Activated T-helper 1 cell treated with anti-CD3 and anti-CD28 coated beads, Interleukin-12 subunit alpha, Interleukin-12 subunit beta, Interleukin-2, Interleukin-4 antibody, amounts not matched to agents 30 ng/mL and 10 ng/mL and 1 ng/mL, durations not matched to agents 14 hours and 24 hours and 36 hours (primary cell): Measurements from ENCODE around the gene ARFRP1. TPM values are rescaled to one million over a fixed set of nuclear protein-coding genes. Genes with fewer than 3 reads are reported as not detected.
"Not testable (repeated sequence)": the region's sequence is repeated elsewhere in the genome, so short reads cannot be mapped to it uniquely, and the experiment has no call there.

Experiments
- DNase-seq: peaks from one replicate; pipeline ENCODE4 v3.0.0; 2021; ENCODE audit warnings: low spot score
- H3K27ac Mint-ChIP-seq: one replicate; pipeline ENCODE4 v1.8.0; 2021; ENCODE audit warnings: mild to moderate bottlenecking, mixed read lengths
- H3K27me3 Mint-ChIP-seq: one replicate; pipeline ENCODE4 v1.8.0; 2022; ENCODE audit warnings: mild to moderate bottlenecking, moderate library complexity, mixed read lengths; ENCODE audit not compliant: insufficient read depth
- H3K36me3 Mint-ChIP-seq: one replicate; pipeline ENCODE4 v1.8.0; 2021; ENCODE audit warnings: low read depth, mixed read lengths
- H3K4me1 Mint-ChIP-seq: one replicate; pipeline ENCODE4 v1.8.0; 2021; ENCODE audit warnings: low read depth, mixed read lengths
- H3K4me3 Mint-ChIP-seq: one replicate; pipeline ENCODE4 v1.8.0; 2021; ENCODE audit warnings: mild to moderate bottlenecking, moderate library complexity, mixed read lengths
- H3K9me3 Mint-ChIP-seq: one replicate; pipeline ENCODE4 v1.8.0; 2021; ENCODE audit warnings: mixed read lengths
- intact Hi-C: fragments of 100-400 bp; cut with micrococcal nuclease; formaldehyde crosslinking; loops from one replicate; pipeline ENCODE4 v1.15.1; 2024
- total RNA-seq: library from RNA; stranded (reverse); gene quantifications from 2 replicates; pipeline ENCODE4 v1.2.3, GENCODE V29; 2022

Gene ARFRP1
- total RNA-seq, 1 donor from 2014 or later, result 73.5 TPM

GRCh38 chr20:63675681-63676368 is 32.0 kb downstream of the ARFRP1 start:
- peaks cover 15% of the 10 kb centered on the region for H3K36me3 Mint-ChIP-seq
- H3K4me3 Mint-ChIP-seq, result no peak overlapping the region
- no peaks in the 10 kb centered on the region for H3K27me3 Mint-ChIP-seq
- no peak overlapping the region for H3K27ac Mint-ChIP-seq
- H3K9me3 Mint-ChIP-seq, result no peaks in the 10 kb centered on the region
- DNase-seq, result no peak
- intact Hi-C loops, result no loop called here
- H3K4me1 Mint-ChIP-seq, result no peaks in the 10 kb centered on the region

GRCh38 chr20:63673951-63674350 is 33.8 kb downstream of the ARFRP1 start:
- Mint-ChIP-seq H3K27me3 (no peaks in the 10 kb centered on the region), H3K4me3 (no peak overlapping the region), H3K36me3 (peaks cover 20% of the 10 kb centered on the region), H3K27ac (no peak overlapping the region), H3K9me3 (no peaks in the 10 kb centered on the region), H3K4me1 (no peaks in the 10 kb centered on the region)
- no peak for DNase-seq
- intact Hi-C loops, result no loop called here

DNA sequence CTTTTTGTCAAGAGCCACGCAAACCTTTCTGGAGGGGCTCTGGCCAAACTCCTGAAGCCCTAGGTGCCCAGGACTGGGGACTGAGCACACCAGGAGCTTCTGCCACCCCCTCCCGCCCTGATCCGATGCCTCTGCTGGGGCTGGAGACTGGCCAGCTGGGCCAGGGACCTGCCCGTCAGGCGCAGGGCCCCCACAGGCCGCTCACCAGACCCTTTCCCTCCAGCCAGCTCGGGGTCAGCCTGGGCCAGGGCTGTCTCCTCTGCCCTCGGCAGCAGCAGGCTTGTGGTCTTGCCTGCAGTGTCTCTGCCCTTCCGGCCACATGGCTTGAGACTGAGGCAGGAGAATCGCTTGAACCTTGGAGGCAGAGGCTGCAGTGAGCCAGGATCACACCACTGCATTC is 35.1 kb downstream of the ARFRP1 start:
- H3K36me3 Mint-ChIP-seq, result peaks cover 20% of the 10 kb centered on the region
- no peak overlapping the region for H3K4me3 Mint-ChIP-seq
- intact Hi-C loops, result no loop called here
- H3K9me3 Mint-ChIP-seq, result no peaks in the 10 kb centered on the region
- no peaks in the 10 kb centered on the region for H3K4me1 Mint-ChIP-seq
- DNase-seq, result no peak
- H3K27ac Mint-ChIP-seq, result no peak overlapping the region
- H3K27me3 Mint-ChIP-seq, result no peaks in the 10 kb centered on the region

GRCh38 chr20:63671695-63672094 is 36.1 kb downstream of the ARFRP1 start:
- H3K27me3 Mint-ChIP-seq, intact Hi-C loops, DNase-seq, H3K27ac Mint-ChIP-seq, H3K9me3 Mint-ChIP-seq, H3K4me3 Mint-ChIP-seq, H3K4me1 Mint-ChIP-seq: not testable (repeated sequence)
- peaks cover 18% of the 10 kb centered on the region for H3K36me3 Mint-ChIP-seq

DNA sequence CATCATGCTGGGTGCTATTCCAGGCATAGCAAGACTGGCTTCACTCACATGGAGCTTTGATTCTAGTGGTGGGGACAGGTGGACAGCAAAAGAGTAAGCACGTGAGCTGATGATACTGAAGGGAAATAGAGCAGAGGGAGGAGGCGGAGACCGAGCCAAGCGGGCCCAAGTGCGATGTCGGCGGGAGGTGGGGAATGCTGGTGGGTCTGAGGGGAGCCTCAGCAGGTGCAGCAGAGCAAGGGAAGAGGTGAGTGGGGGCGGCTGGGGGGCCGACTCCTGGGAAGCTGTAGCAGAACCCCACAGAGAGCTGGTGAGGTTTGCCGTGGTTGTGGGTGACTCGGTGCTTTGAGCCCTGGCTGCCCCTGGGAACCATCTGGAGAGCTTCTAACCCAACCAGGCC is 39.4 kb downstream of the ARFRP1 start:
- peaks cover 13% of the 10 kb centered on the region for H3K36me3 Mint-ChIP-seq
- no peak for DNase-seq
- no peaks in the 10 kb centered on the region for H3K27me3 Mint-ChIP-seq
- no peak overlapping the region for H3K27ac Mint-ChIP-seq
- H3K4me1 Mint-ChIP-seq, result no peaks in the 10 kb centered on the region
- no peak overlapping the region for H3K4me3 Mint-ChIP-seq
- intact Hi-C loops, result no loop called here
- no peaks in the 10 kb centered on the region for H3K9me3 Mint-ChIP-seq

DNA sequence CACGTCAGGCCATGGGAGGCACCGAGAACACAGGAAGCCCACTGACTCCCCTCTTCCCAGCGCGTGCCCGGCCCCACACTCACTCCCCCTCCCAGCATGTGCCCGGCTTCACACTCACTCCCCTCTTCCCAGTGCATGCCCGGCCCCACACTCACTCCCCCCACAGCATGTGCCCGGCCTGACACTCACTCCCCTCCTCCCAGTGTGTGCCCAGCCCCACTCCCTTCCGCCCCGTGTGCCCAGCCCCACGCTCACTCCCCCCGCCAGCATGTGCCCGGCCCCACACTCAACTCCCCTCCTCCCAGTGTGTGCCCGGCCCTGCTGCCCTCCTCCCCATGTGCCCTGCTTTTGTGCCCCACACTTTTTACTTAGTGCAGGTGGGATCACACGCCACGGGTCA is 39.9 kb downstream of the ARFRP1 start:
- no peak for DNase-seq
- Mint-ChIP-seq H3K4me1 (no peaks in the 10 kb centered on the region), H3K4me3 (no peak overlapping the region), H3K27me3 (no peaks in the 10 kb centered on the region), H3K36me3 (peaks cover 13% of the 10 kb centered on the region), H3K27ac (no peak overlapping the region), H3K9me3 (no peaks in the 10 kb centered on the region)
- intact Hi-C loops, result no loop called here

- Mint-ChIP-seq H3K27me3 (no peaks in the 10 kb centered on the region), H3K4me1 (no peaks in the 10 kb centered on the region), H3K9me3 (no peaks in the 10 kb centered on the region), H3K27ac (no peak overlapping the region), H3K36me3 (peaks cover 16% of the 10 kb centered on the region), H3K4me3 (no peak overlapping the region)
- intact Hi-C loops, result no loop called here
- DNase-seq, result no peak
Observed at GRCh38 chr20:63665708-63666107, 42.1 kb downstream of the ARFRP1 start.

DNA sequence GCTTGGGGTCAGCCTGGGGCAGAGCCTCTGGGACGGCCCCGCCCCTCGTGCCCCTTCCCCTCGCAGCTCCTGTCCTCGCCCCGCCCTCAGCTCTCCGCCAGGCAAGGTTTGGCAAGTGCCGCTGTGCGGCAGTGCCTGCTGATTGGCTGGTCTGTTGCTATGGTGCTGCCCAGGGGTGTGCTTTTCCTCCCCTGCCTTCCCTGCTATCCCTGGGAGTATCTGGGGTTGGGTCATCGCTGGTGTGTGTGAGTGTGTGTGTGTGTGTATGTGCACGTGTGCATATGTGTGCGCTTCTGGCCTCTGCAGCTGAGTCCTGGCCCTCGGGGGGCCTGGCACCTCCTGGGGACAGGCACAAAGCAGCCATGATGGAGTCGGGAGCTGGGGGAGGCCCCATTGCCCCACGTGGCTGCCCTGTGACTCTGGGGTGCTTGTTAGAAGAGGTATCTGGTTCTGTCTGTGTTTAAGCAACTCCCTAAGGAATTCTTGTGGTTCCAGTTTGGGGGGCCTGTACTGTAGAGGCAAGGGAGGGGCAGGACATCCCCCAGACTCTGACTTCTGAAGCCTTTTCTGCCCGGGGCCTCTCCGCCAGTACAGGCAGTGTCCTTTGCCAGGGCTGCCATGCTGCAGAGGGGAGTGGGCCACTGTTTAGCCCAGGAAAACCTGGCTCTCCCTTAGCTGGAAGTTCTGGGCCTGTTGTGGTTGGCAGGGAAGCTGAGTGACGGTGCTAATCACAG is 42.7 kb downstream of the ARFRP1 start:
- H3K4me1 Mint-ChIP-seq, result peaks cover 6% of the 10 kb centered on the region
- intact Hi-C loops, result no loop called here
- H3K4me3 Mint-ChIP-seq, result no peak overlapping the region
- H3K9me3 Mint-ChIP-seq, result no peaks in the 10 kb centered on the region
- no peak for DNase-seq
- no peak overlapping the region for H3K27ac Mint-ChIP-seq
- peaks cover 12% of the 10 kb centered on the region for H3K36me3 Mint-ChIP-seq
- no peaks in the 10 kb centered on the region for H3K27me3 Mint-ChIP-seq

DNA sequence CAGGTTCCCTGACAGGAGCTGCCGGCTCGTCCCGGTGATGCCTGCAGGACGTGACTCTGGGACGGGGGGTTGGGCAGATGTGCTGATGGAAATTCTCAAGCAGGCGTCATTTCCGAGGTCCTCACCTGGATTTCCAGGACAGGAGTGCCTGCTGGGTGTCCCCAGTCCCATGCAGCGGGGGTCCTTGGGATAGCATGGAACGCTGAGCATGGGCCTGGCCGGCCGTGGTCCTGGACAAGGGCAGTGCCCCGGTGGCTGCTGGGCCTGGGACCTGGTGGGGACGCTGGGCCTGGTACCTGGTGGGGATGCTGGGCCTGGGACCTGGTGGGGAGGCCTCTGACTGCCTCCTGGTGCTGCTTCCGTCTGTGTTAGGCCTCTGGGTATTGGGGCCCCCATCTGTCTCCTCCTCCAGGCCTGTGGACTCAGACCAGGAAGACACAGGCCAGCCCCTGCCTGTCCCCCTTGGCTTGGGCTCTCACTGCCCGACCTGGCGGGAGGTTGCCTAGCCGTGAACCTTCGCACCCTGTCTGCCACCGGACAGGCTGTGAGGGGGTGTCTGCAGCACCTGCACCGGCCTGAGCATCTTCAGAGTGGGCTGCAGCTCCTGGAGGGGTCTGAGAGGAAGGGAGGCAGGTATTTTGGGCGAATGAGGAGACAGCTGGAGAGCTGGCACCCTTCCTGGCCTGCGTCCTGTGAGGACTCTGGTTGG is 43.5 kb downstream of the ARFRP1 start:
- no peak overlapping the region for H3K4me3 Mint-ChIP-seq

GRCh38 chr20:63663332-63664066 is 44.3 kb downstream of the ARFRP1 start:
- H3K4me3 Mint-ChIP-seq, result no peak overlapping the region

More for the DNA sequence above, 43.5 kb downstream of the ARFRP1 start:
- Mint-ChIP-seq H3K27ac (no peak overlapping the region), H3K27me3 (no peaks in the 10 kb centered on the region), H3K4me1 (peaks cover 13% of the 10 kb centered on the region), H3K36me3 (peaks cover 14% of the 10 kb centered on the region), H3K9me3 (no peaks in the 10 kb centered on the region)
- DNase-seq, result no peak
- intact Hi-C loops, result no loop called here

GRCh38 chr20:63662813-63663189 is 45.0 kb downstream of the ARFRP1 start:
- Mint-ChIP-seq H3K27me3 (peaks cover 4% of the 10 kb centered on the region), H3K27ac (no peak overlapping the region), H3K36me3 (peaks cover 9% of the 10 kb centered on the region), H3K9me3 (no peaks in the 10 kb centered on the region), H3K4me3 (no peak overlapping the region), H3K4me1 (peaks cover 26% of the 10 kb centered on the region)
- no peak for DNase-seq
- intact Hi-C loops, result no loop called here

More at GRCh38 chr20:63663332-63664066, 44.3 kb downstream of the ARFRP1 start:
- intact Hi-C loops, result no loop called here
- no peaks in the 10 kb centered on the region for H3K27me3 Mint-ChIP-seq
- no peak for DNase-seq
- peaks cover 12% of the 10 kb centered on the region for H3K36me3 Mint-ChIP-seq
- H3K4me1 Mint-ChIP-seq, result peaks cover 21% of the 10 kb centered on the region
- no peak overlapping the region for H3K27ac Mint-ChIP-seq
- no peaks in the 10 kb centered on the region for H3K9me3 Mint-ChIP-seq

DNA sequence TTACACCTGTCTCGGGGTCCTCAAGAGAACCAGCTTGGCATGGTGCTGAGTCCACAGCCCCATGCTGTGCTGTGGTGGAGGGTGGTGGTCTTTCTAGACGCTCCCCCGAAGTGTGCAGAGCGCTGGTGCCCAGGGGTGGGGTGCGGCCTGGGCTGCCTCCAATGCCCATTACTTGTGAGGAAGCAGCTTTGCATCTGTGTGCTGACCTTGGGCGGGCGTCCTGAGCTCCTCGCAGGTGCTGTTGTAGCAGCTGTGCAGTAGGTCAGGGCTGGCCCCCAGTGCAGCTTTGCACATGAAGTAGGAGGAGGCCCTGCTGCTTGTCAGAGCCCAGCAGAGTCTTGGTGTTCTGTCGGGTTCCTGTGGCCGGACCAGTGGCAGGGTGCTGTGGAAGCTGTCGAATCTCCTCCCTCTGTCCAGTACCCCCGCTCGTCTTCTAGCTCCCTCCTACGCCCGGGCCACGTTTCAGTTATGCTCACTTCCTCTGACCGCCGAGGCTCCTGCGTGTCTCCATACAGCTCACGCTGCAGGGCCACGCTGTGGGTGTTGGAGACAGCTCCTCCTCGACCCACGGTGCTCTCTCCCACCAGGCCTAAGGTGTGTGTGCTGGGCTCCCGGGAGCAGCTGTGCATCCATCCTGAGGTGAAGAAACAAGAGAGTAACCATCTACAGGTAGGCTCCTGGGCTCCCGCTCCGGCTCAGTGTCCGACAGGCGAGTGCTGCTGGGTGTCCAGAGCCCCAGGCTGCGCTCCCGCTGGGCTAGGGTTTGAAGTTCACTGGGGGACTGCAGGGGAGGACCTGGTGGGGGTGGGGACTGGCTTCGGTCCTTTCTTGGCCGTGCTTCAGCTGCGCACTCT is 45.6 kb downstream of the ARFRP1 start:
- Mint-ChIP-seq H3K27me3 (peaks cover 4% of the 10 kb centered on the region), H3K36me3 (peaks cover 9% of the 10 kb centered on the region), H3K9me3 (no peaks in the 10 kb centered on the region), H3K4me1 (peaks cover 31% of the 10 kb centered on the region), H3K4me3 (no peak overlapping the region), H3K27ac (no peak overlapping the region)
- no peak for DNase-seq
- intact Hi-C loops, result no loop called here
